ENCODE results near the gene KCNG4. TPM values are rescaled to one million over a fixed set of nuclear protein-coding genes. Genes with fewer than 3 reads are reported as not detected.

The KCNG4 gene
- total RNA-seq, 2 experiments from 2014 or later, result not detected

DNA sequence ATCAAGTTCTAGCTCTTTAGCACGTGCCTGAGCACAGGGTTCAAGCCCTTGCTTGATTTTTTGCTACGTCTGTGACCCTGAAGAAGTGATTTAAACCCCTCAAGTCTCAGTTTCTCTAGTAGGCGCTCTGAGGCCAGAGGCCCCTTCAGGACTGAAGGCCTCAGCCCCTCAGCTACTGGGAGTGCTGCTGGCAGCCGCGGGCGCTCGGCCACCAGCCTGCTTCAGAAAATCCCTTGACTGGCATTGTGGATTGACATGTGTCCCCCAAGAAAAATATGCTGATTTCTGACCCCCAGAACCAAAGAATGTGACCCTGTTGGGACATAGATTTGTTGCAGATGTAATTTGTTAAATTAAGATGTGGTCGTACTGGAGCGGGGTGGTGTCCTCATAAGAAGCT is 34.7 kb upstream of the KCNG4 start:
- CTCF ChIA-PET, result no interaction called here
- Mint-ChIP-seq H3K36me3 (ENCODE audit: low read depth) (no peaks in the 10 kb centered on the region), H3K9me3 (no peaks in the 10 kb centered on the region), H3K27ac (no peak overlapping the region), H3K27me3 (peaks cover 2% of the 10 kb centered on the region), H3K4me3 (no peak overlapping the region), H3K4me1 (peaks cover 1% of the 10 kb centered on the region)
- POLR2A ChIA-PET, result no interaction called here
- no peak for DNase-seq

DNA sequence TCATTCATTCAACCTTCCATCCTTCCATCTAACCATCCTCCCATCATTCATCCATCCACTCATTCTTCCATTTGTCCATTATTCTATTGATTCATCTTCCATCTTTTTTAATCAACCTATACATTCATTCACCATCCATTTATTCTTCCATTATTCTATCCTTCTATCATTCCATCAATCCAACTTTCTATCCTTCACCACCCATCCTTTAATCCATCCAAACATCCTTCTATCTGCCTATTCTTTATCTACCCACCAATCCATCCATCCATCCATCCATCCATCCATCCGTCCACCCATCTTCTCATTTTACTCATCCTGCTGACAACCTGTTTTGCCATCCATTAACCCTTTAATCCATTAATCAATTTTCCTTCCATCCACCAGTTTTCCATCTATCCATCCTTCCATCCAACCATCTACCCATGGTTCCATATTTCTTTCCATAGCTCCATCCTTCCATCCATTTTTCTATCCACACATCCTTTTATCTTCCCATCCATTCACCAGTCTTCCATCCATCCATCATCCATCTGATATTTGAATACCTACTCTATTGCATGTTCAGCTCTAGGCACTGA is 33.0 kb upstream of the KCNG4 start:
- H3K27me3 Mint-ChIP-seq, result no peaks in the 10 kb centered on the region
- ChIA-PET POLR2A (no interaction called here), CTCF (no interaction called here)
- DNase-seq, result no peak
- peaks cover 1% of the 10 kb centered on the region for H3K4me1 Mint-ChIP-seq
- H3K4me3 Mint-ChIP-seq, result no peak overlapping the region
- no peaks in the 10 kb centered on the region for H3K9me3 Mint-ChIP-seq
- H3K36me3 Mint-ChIP-seq (ENCODE audit: low read depth), result no peaks in the 10 kb centered on the region
- H3K27ac Mint-ChIP-seq, result no peak overlapping the region

DNA sequence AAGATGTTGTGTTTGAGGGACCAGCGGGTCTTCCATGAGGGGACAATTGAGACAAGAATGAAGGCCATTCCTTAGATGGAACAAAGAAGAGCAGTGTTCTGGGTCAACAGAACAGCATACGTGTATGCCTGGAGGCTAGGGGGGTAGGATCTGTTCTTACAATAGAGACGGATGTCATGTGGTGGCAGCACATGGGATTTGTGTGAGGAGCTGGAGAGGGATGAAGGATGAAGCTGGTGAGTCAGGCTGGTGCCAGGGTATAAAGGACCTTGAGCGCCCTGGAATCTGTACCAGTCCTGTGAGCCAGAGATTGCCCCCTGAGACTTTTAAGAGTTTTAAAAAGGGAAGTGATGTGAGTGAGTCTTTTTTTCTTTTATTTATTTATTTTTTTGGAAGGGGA is 32.1 kb upstream of the KCNG4 start:
- no peak for DNase-seq
- Mint-ChIP-seq H3K36me3 (ENCODE audit: low read depth) (no peaks in the 10 kb centered on the region), H3K4me1 (no peaks in the 10 kb centered on the region), H3K27me3 (no peaks in the 10 kb centered on the region), H3K27ac (no peak overlapping the region), H3K9me3 (no peaks in the 10 kb centered on the region), H3K4me3 (no peak overlapping the region)
- ChIA-PET CTCF (no interaction called here), POLR2A (no interaction called here)

DNA sequence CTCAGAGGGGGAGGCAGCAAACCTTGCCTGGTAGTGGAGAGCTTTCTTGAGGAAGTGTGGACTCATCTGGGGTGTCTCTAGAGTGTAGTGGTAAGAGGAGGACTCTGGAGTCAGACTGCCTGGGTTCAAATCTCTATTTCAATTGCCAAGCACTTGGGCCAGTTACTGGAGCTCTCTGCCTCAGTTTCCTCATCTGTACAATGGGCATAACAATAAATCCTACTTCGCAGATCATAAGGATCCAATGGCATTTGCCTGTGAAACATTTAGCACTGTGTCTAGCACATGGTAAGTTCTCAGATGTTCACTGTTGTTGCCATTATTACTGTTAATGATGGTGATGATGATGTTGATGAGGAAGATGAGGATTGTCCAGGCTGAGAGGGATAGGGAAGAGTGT is 31.2 kb upstream of the KCNG4 start:
- Mint-ChIP-seq H3K36me3 (ENCODE audit: low read depth) (no peaks in the 10 kb centered on the region), H3K27me3 (peaks cover 2% of the 10 kb centered on the region), H3K4me1 (no peaks in the 10 kb centered on the region), H3K9me3 (no peaks in the 10 kb centered on the region), H3K27ac (no peak overlapping the region), H3K4me3 (no peak overlapping the region)
- no peak for DNase-seq
- CTCF ChIA-PET, result interaction anchor here (0.6 kb wide), 1 partner anchor 1041 kb away, joined by 3 read pairs; no protein-coding TSS in a partner anchor
- POLR2A ChIA-PET, result interaction anchor here (0.5 kb wide), 1 partner anchor 445 kb away, joined by 3 read pairs; no protein-coding TSS in a partner anchor

DNA sequence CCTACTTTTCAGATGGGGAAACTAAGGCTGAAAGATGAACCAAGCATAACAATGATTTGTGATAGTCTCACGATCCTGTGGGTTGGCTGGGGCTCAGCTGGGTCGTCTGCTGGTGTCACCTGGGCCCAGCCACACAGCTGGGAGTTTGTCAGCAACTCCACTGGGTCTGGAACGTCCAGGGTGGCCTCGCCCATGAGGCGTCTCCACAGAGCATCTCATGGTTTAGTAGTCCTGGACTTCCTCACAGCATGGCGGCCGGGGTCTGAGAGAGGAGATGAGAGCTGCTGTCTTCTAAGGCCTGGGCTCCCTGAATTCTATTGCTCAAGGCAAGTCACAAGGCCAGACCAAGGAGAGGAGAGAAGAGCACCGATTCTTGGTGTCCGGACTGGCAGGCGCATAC is 30.7 kb upstream of the KCNG4 start:
- no peaks in the 10 kb centered on the region for H3K9me3 Mint-ChIP-seq
- H3K27ac Mint-ChIP-seq, result no peak overlapping the region
- no peak for DNase-seq
- H3K4me1 Mint-ChIP-seq, result no peaks in the 10 kb centered on the region
- peaks cover 5% of the 10 kb centered on the region for H3K27me3 Mint-ChIP-seq
- no peak overlapping the region for H3K4me3 Mint-ChIP-seq
- ChIA-PET POLR2A (interaction anchor here (0.5 kb wide), 1 partner anchor 445 kb away, joined by 3 read pairs; no protein-coding TSS in a partner anchor), CTCF (no interaction called here)
- no peaks in the 10 kb centered on the region for H3K36me3 Mint-ChIP-seq (ENCODE audit: low read depth)

DNA sequence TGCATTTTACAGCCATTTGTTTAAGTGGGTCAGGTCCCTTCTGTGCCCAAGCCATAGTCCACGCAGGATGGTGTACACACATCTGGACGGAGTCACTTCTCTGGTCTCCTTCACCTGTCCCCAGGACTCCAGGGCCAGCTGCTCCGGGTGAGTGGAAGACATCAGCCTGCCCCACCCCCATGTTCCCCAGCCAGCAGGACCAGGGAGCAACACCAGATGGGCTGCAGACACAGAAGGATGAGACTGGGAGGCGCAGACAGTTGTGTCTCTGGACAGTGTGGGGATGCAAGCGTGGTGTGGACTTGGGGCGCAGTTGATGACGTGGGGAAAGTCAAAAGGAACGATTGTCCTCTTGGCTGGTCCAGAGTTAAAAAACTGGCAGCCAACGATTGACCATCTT is 30.3 kb upstream of the KCNG4 start:
- CTCF ChIA-PET, result no interaction called here
- POLR2A ChIA-PET, result no interaction called here
- no peak overlapping the region for H3K27ac Mint-ChIP-seq
- H3K4me1 Mint-ChIP-seq, result no peaks in the 10 kb centered on the region
- H3K4me3 Mint-ChIP-seq, result no peak overlapping the region
- H3K9me3 Mint-ChIP-seq, result no peaks in the 10 kb centered on the region
- peaks cover 5% of the 10 kb centered on the region for H3K27me3 Mint-ChIP-seq
- H3K36me3 Mint-ChIP-seq (ENCODE audit: low read depth), result no peaks in the 10 kb centered on the region
- DNase-seq, result no peak

DNA sequence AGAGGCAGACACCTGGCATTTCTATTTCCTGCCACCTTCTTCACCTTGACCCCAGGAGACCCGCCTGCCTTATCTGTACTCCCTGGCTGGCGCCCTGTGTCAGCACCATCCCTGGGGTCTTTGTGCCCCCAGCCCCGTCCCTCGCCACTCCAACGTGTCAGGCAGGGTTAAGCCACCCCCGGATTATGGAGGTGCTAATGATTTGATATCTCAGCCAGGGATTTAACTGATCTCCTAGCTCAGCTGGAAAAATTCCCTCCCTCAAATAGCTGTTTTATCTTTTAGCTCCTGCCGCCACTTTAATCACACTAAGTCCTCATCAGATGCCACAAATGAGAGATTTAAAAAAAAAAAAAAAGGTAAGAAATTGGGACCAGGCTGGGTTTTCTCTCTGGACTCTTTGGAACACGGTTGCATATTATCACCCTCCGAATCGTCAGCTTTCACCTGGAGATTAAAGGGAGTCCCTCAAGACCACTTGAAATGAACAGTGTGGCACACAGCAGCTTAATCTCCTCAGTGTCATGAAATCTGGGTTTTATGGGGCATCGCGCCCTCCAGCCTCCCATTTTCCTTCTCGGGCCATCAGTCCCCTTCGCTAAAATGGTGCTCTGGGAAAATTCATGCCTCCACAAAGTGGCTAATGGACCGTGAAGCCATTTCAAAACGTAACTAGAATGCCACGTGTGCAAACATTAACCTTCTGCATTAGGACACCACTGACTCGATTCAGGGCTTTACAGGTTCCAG is 28.7 kb upstream of the KCNG4 start:
- Mint-ChIP-seq H3K4me3 (no peak overlapping the region), H3K36me3 (ENCODE audit: low read depth) (no peaks in the 10 kb centered on the region), H3K27me3 (peaks cover 5% of the 10 kb centered on the region), H3K4me1 (no peaks in the 10 kb centered on the region), H3K9me3 (no peaks in the 10 kb centered on the region), H3K27ac (no peak overlapping the region)
- CTCF ChIA-PET, result interaction anchor here (1.9 kb wide), 1 partner anchor 9 kb away, joined by 4 read pairs; no protein-coding TSS in a partner anchor
- no peak for DNase-seq
- POLR2A ChIA-PET, result no interaction called here

DNA sequence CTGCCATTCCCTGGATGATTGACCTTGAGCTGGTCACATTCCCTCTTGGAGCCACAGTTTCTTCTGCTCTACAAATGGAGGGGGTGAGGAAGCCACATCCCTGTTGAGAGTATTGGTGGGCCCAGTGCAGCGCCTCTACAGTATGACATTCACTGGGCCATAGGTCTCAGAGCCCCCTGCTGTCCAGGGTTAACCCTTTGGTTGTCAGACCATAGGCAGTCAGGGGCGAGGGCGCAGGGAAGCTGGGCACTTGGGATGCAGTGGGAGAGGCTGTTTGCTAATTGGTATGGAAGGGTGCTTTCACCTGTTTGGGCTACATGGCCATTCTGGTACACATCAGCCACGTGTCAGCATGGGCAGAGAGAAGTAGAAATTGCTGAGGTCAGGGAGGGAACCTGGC is 27.6 kb upstream of the KCNG4 start:
- ChIA-PET CTCF (interaction anchor here (0.5 kb wide), 1 partner anchor 34 kb away, joined by 3 read pairs; no protein-coding TSS in a partner anchor), POLR2A (no interaction called here)
- Mint-ChIP-seq H3K9me3 (no peaks in the 10 kb centered on the region), H3K36me3 (ENCODE audit: low read depth) (no peaks in the 10 kb centered on the region), H3K27me3 (peaks cover 5% of the 10 kb centered on the region), H3K27ac (no peak overlapping the region), H3K4me3 (no peak overlapping the region), H3K4me1 (no peaks in the 10 kb centered on the region)
- no peak for DNase-seq

DNA sequence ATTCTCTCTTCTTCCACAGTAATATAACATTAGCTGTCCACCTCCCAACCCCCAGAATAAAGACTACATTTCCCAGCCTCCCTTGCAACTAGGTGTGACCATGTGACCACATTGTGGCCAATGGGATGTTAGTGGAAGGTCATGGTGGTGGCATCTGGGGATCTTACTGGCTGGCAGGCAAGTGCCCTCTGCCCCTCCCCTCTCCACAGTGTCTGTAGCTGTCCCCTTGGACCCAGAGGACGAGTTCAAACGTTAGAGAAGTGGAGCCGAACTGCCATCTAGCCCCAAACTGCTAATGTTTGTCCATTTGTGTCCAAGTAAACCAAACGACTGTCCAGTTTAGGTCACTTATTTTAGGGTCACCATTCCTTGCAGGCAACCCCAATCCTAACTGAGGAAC is 26.6 kb upstream of the KCNG4 start:
- no peaks in the 10 kb centered on the region for H3K9me3 Mint-ChIP-seq
- DNase-seq, result peak; percentile 19
- H3K27ac Mint-ChIP-seq, result no peak overlapping the region
- no peak overlapping the region for H3K4me3 Mint-ChIP-seq
- CTCF ChIA-PET, result interaction anchor here (0.6 kb wide), 1 partner anchor 10 kb away, joined by 3 read pairs; no protein-coding TSS in a partner anchor
- H3K36me3 Mint-ChIP-seq (ENCODE audit: low read depth), result no peaks in the 10 kb centered on the region
- peaks cover 5% of the 10 kb centered on the region for H3K27me3 Mint-ChIP-seq
- POLR2A ChIA-PET, result no interaction called here
- H3K4me1 Mint-ChIP-seq, result no peaks in the 10 kb centered on the region

DNA sequence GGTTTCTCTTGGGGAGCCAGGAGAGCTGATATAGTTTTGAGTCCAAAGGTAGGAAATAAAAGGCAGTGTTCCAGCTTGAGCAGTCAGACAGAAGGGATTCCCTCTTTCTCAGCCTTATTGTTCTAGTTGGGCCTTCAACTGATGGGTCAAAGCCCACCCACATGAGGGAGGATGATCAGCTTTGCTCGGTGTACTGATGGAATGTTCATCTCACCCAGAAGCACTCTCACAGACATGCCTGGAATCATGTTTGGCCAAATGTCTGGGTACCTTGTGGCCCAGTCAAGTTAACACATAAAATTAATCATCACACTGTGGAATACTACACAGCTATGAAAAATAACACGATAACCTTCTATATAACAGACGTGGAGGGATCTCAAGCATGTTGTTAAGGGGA is 23.1 kb upstream of the KCNG4 start:
- CTCF ChIA-PET, result interaction anchor here (0.8 kb wide), 1 partner anchor 306 kb away, joined by 3 read pairs; no protein-coding TSS in a partner anchor
- Mint-ChIP-seq H3K27ac (no peak overlapping the region), H3K36me3 (ENCODE audit: low read depth) (no peaks in the 10 kb centered on the region), H3K9me3 (no peaks in the 10 kb centered on the region), H3K4me3 (no peak overlapping the region), H3K4me1 (no peaks in the 10 kb centered on the region), H3K27me3 (peaks cover 8% of the 10 kb centered on the region)
- POLR2A ChIA-PET, result no interaction called here
- no peak for DNase-seq

DNA sequence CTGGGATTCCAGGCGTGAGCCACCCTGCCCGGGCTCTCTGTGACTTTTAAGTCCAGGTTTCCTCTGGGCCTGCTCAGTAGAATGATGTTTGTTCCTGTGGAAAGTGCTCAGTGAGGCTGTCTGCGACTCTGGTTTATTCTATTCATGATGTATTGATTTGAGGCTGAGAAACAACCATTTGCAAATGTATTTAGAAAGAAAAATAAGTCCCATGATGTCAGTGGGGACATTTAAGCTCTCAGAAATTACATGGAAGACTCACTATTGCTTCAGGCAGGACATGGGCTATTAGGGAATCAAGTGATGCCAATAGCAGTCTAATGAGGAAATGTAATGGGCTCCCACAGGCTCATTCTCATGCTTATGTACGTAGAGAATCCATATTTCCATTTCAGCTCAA is 22.2 kb upstream of the KCNG4 start:
- H3K27me3 Mint-ChIP-seq, result peaks cover 9% of the 10 kb centered on the region
- ChIA-PET CTCF (no interaction called here), POLR2A (no interaction called here)
- no peaks in the 10 kb centered on the region for H3K4me1 Mint-ChIP-seq
- H3K9me3 Mint-ChIP-seq, result no peaks in the 10 kb centered on the region
- H3K27ac Mint-ChIP-seq, result no peak overlapping the region
- H3K36me3 Mint-ChIP-seq (ENCODE audit: low read depth), result no peaks in the 10 kb centered on the region
- H3K4me3 Mint-ChIP-seq, result no peak overlapping the region
- DNase-seq, result no peak

DNA sequence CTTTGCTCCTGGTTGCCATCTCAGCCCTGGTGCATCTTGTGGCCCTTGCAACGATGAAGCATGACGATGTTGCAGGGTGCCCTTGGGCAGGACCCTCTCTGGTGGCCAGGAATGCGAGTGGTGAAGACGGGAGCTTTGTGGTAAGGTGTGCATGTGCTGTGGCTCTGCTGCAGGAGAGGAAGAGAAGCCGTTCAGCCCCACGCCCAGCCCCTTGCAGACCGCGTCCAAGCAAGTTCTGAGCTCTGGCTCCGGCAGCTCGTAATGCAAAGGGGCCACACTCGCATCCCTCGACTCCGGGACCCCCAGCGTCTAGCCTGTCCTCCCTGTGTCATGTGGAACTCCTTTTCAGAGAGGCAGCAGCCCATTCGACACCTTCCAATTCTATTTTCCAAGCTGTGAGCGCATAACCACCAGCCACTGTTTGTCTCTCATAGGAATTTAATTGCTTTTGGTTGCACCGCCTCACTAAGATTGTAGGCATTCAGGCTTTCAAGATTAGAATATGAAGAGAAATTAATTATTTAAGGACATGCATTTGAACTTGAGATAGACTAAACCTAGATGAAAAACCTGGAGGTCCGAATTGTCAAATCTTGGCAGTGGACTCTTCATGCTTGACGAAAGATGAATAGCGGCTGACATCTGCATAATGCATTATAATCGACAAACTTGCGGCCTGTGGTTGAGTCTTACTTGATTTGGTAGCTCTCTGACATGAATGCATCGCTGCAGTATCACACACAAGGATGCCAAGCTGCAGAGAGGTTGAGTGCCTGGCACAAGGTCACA is 21.1 kb upstream of the KCNG4 start:
- no peak for DNase-seq
- H3K27me3 Mint-ChIP-seq, result peaks cover 10% of the 10 kb centered on the region
- no peak overlapping the region for H3K27ac Mint-ChIP-seq
- CTCF ChIA-PET, result interaction anchor here (0.8 kb wide), 1 partner anchor 45 kb away, joined by 3 read pairs; no protein-coding TSS in a partner anchor
- H3K36me3 Mint-ChIP-seq (ENCODE audit: low read depth), result no peaks in the 10 kb centered on the region
- POLR2A ChIA-PET, result no interaction called here
- no peak overlapping the region for H3K4me3 Mint-ChIP-seq
- H3K4me1 Mint-ChIP-seq, result no peaks in the 10 kb centered on the region
- H3K9me3 Mint-ChIP-seq, result peaks cover 3% of the 10 kb centered on the region

DNA sequence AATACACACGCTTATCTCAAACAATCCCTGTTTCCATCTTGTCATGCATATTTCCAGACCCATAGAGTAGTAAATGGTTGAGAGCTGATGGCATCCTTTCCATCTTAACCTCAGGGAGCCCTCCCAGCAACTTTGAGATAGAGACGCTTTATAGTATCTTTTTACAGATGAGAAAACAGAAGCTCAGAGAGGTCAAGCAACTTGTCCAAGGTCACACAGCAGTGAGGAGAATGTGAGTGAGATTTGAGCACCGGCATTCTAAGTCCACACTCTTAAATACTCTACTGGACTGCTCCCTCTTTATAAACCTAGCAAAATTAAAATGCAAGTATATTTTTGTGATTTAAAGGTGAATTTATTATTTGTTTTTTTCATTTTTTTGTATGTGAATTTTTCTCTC is 19.9 kb upstream of the KCNG4 start:
- no peak for DNase-seq
- H3K9me3 Mint-ChIP-seq, result peaks cover 3% of the 10 kb centered on the region
- ChIA-PET POLR2A (no interaction called here), CTCF (interaction anchor here (0.8 to 1.1 kb wide), 2 partner anchors 14 to 46 kb away, joined by 3 read pairs; no protein-coding TSS in a partner anchor)
- H3K4me3 Mint-ChIP-seq, result no peak overlapping the region
- H3K36me3 Mint-ChIP-seq (ENCODE audit: low read depth), result no peaks in the 10 kb centered on the region
- H3K27me3 Mint-ChIP-seq, result peaks cover 12% of the 10 kb centered on the region
- H3K27ac Mint-ChIP-seq, result no peak overlapping the region
- no peaks in the 10 kb centered on the region for H3K4me1 Mint-ChIP-seq
